Measurements from ENCODE around the gene VPS18.

DNA sequence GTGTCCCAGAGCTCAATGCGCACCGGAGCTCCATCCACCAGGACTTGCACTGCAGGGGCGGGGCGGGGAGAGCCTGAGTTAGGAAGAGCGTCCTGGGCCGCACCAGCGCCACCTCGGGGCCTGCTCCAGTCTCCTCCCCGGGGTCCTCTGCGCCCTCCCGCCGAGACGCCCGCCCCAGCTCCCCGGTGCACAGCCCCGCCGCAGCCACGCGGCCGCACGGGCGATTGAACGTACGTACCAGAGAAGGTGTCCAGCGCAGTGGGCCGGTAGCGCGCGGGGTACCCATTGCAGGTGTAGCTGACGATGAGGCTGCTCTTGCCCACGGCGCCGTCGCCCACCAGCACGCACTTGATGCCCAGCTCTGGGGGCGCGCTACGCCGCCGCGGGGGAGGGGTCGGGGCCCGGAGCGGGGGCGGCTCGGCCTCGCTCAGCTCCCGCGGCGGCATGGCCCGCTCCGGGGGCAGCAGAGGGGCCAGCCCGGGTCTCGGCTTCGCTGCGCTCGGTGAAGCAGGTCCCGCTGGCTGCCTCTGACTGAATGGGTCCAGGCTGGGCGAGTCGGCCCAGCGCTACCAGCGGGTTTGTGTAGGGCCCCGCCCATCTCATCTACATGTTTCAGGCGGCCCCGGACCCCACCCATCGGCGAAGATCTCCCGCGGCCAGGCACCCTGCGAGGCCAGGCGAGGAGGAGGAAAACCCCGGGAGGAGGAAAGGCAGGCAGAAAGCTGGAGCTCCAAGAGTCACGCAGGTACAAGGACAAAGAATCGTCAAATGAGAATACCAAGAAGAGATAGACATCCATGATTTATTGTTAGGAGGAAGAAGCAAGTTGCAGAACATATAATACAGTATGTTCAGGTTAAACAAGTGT, 20.3 kb upstream of the VPS18 start, which contains the start of gene RHOV:
- no peak for TF ChIP-seq CTCF (IDR thresholded peaks at IDR 0.05; ENCODE audit: insufficient read depth, low read depth, low read length)
- TF ChIP-seq EZH2 (IDR thresholded peaks at IDR 0.05; ENCODE audit: insufficient read depth, low read length), result no peak

All from astrocyte (in vitro differentiated cells and primary cell).